GM19324 (cell line): Measurements from ENCODE around the gene ABL2.
"Not testable (repeated sequence)": the region's sequence is repeated elsewhere in the genome, so short reads cannot be mapped to it uniquely, and the experiment has no call there.

ENCODE experiments used
- ATAC-seq: cut with Tn5 transposase; IDR thresholded peaks from one replicate; pipeline ENCODE4 v1.9.1; 2021; ENCODE audit warnings: mild to moderate bottlenecking, moderate library complexity; ENCODE audit not compliant: unreplicated experiment, low FRiP score

Gene ABL2

GRCh38 chr1:179141592-179142251, 87.8 kb downstream of the ABL2 start:
- ATAC-seq, result no peak

- not testable (repeated sequence) for ATAC-seq
Observed at GRCh38 chr1:179138755-179139154, 90.7 kb downstream of the ABL2 start.

GRCh38 chr1:179137617-179138255, 91.7 kb downstream of the ABL2 start:
- no peak for ATAC-seq

DNA sequence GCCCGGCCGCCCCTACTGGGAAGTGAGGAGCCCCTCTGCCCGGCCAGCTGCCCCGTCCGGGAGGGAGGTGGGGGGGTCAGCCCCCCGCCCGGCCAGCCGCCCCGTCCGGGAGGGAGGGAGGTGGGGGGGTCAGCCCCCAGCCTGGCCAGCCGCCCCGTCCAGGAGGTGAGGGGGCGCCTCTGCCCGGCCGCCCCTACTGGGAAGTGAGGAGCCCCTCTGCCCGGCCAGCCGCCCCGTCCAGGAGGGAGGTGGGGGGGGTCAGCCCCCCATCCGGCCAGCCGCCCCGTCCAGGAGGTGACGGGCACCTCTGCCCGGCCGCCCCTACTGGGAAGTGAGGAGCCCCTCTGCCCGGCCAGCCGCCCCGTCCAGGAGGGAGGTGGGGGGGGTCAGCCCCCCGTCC, 93.8 kb downstream of the ABL2 start:
- not testable (repeated sequence) for ATAC-seq

DNA sequence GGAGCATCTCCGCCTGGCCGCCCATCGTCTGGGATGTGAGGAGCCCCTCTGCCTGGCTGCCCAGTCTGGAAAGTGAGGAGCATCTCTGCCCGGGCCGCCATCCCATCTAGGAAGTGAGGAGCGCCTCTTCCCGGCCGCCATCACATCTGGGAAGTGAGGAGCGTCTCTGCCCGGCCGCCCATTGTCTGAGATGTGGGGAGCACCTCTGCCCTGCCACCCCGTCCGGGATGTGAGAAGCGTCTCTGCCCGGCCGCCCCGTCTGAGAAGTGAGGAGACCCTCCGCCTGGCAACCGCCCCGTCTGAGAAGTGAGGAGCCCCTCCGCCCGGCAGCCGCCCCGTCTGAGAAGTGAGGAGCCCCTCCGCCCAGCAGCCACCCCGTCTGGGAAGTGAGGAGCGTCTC, 94.3 kb downstream of the ABL2 start:
- not testable (repeated sequence) for ATAC-seq

- ATAC-seq, result peak; percentile 94
Observed at GRCh38 chr1:179129702-179130473, 99.6 kb downstream of the ABL2 start.

DNA sequence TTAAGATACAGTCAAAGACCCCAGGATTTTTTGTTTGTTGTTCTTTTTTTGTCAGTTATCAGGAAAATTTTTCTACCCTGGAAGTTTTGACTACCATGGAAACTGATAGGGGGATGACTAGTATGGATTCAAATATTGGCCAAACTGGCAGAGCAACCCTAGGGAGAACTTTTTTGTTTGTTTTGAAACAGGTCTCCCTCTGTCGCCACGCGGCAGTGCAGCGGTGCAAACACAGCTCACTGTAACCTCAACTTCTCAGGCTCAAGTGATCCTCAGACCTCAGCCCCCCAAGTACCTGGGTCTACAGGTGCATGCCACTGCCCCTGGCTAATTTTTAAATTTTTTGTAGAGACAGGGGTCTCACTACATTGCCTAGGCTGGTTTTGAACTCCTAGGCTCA, 101.0 kb downstream of the ABL2 start:
- ATAC-seq, result no peak

DNA sequence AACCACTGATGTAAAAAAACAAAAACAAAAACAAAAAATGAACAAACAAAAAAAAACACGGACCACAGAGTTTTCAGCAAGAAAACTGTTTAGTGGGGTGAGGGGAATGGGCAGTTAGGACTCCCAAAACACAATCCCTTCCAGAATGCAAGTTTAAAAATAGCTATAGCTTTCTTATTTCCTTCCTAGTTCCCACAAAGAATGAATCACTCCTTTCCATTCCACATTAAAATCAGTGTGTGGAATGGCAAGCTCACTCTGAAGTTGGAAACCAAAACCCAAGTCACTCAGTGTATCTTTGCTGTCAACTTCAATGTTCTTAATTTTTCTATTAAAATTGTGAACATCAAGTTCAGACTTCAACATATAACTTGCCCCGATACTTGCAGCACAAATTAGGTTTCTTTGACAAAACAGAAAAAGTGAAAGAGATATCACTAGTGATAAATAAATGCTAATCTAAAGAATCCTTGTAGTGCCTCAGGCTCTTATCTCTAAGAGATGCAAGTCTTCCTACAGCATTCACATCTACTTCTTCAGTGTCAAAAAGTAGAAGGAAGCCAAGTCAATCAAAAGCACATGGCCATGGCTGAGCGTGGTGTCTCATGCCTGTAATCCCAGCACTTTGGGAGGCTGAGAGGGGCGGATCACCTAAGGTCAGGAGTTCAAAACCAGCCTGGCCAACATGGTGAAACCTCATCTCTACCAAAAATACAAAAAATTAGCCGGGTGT, 102.1 kb downstream of the ABL2 start:
- no peak for ATAC-seq

GRCh38 chr1:179126338-179127060, 103.0 kb downstream of the ABL2 start:
- no peak for ATAC-seq

DNA sequence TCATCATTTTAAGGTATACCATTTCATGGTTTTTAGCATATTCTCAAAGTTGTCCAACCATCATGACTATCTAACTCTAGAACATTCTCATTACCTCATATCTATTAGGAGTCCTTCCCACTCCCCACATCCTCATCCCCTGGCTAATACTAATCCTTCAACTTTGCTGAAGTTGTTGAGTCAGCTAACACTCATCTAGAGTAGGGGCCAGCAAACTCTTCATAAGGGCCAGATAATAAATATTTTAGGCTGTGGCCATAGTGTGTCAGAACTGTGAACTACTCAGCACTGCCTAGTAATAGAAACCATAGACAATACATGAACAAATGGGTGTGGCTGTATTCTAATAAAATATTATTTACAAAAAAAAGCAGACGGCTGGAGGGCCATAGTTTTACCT, 104.6 kb downstream of the ABL2 start:
- no peak for ATAC-seq

- no peak for ATAC-seq
Observed at GRCh38 chr1:179121159-179121938, 108.1 kb downstream of the ABL2 start.

GRCh38 chr1:179120736-179121135, 108.7 kb downstream of the ABL2 start:
- no peak for ATAC-seq

GRCh38 chr1:179119513-179119912, 110.0 kb downstream of the ABL2 start:
- ATAC-seq, result no peak

DNA sequence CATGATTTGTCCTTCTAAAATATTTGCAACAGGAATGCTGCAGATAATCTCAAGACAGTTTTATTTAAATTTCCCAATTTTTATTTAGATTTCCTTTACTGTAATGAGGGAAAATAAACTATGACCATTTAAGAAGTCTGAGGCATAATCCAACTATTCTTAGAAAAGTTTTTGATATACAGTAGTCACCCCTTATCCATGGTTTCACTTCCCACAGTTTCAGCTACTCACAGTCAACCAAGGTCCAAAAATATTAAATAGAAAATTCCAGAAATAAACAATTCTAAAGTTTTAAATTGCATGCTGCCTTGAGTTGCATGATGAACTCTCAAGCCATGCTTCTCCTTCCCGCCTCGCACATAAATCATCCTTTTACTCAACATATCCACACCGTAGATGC, 114.3 kb downstream of the ABL2 start:
- no peak for ATAC-seq

GRCh38 chr1:179108644-179109043, 120.8 kb downstream of the ABL2 start:
- no peak for ATAC-seq

DNA sequence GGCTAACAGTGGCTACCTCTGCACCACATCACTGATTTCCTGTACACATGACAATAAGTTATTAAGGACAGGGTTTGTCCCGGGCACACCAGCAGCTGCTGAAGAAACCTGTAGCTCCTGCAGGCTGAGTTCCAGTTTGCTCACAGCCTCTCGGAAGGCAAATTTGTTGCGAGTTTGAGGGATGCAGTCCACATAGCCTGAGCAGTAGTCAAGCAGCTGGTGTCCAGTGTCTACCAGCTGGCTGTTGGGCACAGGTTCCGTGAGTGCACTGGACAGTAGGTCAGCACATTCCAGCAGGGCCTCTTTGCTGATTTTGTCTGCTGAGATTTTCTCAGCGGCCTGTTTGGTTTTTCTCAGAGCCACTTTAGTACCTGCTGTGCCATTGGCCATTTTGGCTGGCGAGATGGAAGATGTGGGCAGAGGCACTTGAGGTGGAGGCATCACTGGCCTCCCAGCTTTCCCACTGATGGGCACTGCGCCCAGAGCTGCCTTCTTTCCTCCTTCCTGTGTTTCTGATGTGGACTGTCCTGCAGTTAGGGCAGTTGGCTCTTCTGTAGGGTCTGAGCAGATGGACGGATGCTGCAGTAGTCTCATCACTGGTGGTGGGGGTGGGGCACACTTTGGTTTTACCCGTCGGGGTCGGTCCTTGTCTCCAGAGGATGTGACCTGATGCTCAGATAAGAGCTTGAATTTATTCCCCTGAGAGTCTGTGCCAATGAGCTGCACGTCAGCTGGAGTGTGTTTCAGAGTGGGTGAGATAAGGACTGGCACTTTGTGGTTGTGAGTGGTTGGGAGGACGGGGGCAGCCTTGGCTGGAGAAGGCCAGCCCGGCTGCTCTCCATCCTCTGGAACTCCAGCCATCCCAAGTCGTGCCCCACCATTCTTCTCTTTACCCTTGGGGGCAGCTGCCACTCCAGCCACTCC, 121.5 kb downstream of the ABL2 start:
- no peak for ATAC-seq

GRCh38 chr1:179105393-179105792, 124.1 kb downstream of the ABL2 start:
- ATAC-seq, result peak; percentile 48

DNA sequence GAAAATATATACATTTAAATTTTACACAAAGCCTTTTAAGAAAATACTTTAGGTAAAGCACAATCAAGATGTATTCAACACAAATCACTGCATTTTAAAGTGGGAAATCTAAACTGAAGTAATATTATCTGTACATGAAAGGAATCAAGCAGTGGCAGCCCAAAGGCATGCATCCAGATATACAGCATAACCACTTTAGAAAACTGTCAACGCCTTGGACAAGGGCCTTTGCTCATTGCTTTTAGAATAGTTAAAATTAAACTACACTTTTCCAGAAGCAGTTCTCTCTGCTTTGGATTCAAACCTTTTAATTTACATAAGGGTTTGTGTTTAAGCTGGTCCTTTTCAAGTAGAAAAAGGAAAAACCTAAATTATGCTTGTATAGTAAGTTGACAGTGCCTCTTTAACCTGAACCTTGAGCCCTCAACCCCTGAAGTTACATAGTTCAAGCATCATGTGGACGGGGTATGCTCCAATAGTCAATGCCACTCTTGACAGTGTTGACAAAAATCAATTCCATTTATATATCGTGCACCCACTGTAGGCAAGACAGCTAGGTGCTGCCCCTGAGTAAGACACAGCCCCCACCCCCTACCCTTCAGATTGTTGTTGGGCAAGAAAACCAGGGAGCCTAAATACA, 124.7 kb downstream of the ABL2 start:
- no peak for ATAC-seq
